ENCODE data around the gene ACVR2B. TPM values are rescaled to one million over a fixed set of nuclear protein-coding genes. Genes with fewer than 3 reads are reported as not detected.

ACVR2B gene
- total RNA-seq, 2 experiments from 2014 or later: 4.5 to 4.7 TPM

DNA sequence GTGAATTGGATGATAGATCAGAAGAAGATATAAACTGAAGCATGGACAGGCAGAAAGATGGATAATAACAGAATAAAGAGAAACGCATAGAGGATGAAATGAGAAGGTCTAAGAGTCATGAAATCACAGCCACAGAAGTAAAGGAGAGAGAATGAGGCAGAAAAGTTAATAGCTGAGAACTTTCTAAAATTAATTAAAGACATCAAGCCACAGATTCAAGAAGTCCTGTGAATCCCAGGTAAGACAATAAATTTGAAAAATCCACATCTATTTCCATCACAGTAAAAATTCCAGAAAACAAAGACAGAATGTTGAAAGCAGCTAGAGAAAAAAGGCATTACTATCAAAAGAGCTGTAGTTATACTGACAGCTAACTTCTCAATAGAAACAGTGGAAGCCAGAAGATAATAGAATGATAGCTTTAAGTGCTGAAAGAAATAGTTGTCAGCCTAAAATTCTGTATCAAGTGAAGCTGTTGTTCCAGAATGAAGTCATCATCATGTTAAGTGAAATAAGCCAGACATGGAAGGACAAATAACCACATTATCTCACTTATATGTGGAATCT is 12.0 kb downstream of the ACVR2B start:
- Mint-ChIP-seq H3K27me3 (ENCODE audit: low read depth) (no peaks in the 10 kb centered on the region), H3K9me3 (ENCODE audit: insufficient read depth) (peaks cover 22% of the 10 kb centered on the region), H3K4me1 (ENCODE audit: low read depth) (no peaks in the 10 kb centered on the region), H3K27ac (no peak overlapping the region), H3K36me3 (ENCODE audit: low read depth) (peaks cover 10% of the 10 kb centered on the region), H3K4me3 (no peak overlapping the region)
- CTCF ChIA-PET: interaction anchor here (1.1 to 1.7 kb wide), 3 partner anchors 10 to 119 kb away, joined by 3 to 7 read pairs (median 6); partner anchors contain the start of gene XYLB
- DNase-seq (no peak), ATAC-seq (no peak)
- POLR2A ChIA-PET: no interaction called here

GRCh38 chr3:38468765-38469164 is 15.1 kb downstream of the ACVR2B start:
- Mint-ChIP-seq H3K4me3 (no peak overlapping the region), H3K36me3 (ENCODE audit: low read depth) (peaks cover 10% of the 10 kb centered on the region), H3K27me3 (ENCODE audit: low read depth) (no peaks in the 10 kb centered on the region), H3K9me3 (ENCODE audit: insufficient read depth) (peaks cover 22% of the 10 kb centered on the region), H3K4me1 (ENCODE audit: low read depth) (peaks cover 4% of the 10 kb centered on the region), H3K27ac (no peak overlapping the region)
- ATAC-seq: no peak
- no peak for DNase-seq
- ChIA-PET CTCF (interaction anchor here (1.7 to 2.9 kb wide), 2 partner anchors 11 to 123 kb away, joined by 7 read pairs; partner anchors contain the start of gene XYLB), POLR2A (no interaction called here)

- Mint-ChIP-seq H3K4me3 (no peak overlapping the region), H3K9me3 (ENCODE audit: insufficient read depth) (peaks cover 22% of the 10 kb centered on the region), H3K27me3 (ENCODE audit: low read depth) (no peaks in the 10 kb centered on the region), H3K36me3 (ENCODE audit: low read depth) (peaks cover 10% of the 10 kb centered on the region), H3K27ac (no peak overlapping the region), H3K4me1 (ENCODE audit: low read depth) (peaks cover 4% of the 10 kb centered on the region)
- ATAC-seq (no peak), DNase-seq (no peak)
- POLR2A ChIA-PET: no interaction called here
- CTCF ChIA-PET: interaction anchor here (1.5 to 2.9 kb wide), 3 partner anchors 10 to 123 kb away, joined by 4 to 7 read pairs (median 7); partner anchors contain the start of gene XYLB
Observed at GRCh38 chr3:38469852-38470251, 16.2 kb downstream of the ACVR2B start.

DNA sequence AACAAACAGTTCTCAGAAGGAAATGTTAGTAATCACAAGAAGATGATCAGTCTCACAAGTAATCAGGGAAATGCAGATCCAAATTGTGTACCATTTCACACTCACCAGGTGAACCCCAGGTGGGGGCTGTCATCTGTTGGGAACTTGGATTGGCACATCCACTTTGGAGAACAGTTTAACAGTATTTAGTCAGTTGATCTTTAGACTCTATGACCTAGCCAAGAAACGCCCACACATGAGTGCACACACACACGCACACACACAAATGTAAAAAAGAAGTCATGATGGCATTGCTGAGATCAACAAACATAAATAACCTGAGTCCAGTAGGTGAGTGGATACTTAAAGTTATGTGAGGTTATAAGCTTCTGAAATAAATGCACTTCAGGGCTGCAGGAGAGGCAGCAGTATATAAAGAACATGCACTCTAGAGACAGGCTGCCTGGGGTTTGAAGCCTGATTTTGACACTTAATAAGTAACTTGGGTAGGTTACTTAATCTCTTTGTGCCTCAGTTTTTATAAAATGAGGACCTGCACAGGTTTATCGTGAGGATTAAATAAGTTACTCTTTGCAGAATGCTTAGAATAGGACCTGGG is 17.7 kb downstream of the ACVR2B start:
- Mint-ChIP-seq H3K36me3 (ENCODE audit: low read depth) (peaks cover 10% of the 10 kb centered on the region), H3K27ac (no peak overlapping the region), H3K4me1 (ENCODE audit: low read depth) (peaks cover 4% of the 10 kb centered on the region), H3K4me3 (no peak overlapping the region), H3K9me3 (ENCODE audit: insufficient read depth) (peaks cover 22% of the 10 kb centered on the region), H3K27me3 (ENCODE audit: low read depth) (no peaks in the 10 kb centered on the region)
- ChIA-PET POLR2A (no interaction called here), CTCF (interaction anchor here (1.6 to 1.7 kb wide), 2 partner anchors 9 to 125 kb away, joined by 7 read pairs; partner anchors contain the start of gene XYLB)
- ATAC-seq (no peak), DNase-seq (no peak)

DNA sequence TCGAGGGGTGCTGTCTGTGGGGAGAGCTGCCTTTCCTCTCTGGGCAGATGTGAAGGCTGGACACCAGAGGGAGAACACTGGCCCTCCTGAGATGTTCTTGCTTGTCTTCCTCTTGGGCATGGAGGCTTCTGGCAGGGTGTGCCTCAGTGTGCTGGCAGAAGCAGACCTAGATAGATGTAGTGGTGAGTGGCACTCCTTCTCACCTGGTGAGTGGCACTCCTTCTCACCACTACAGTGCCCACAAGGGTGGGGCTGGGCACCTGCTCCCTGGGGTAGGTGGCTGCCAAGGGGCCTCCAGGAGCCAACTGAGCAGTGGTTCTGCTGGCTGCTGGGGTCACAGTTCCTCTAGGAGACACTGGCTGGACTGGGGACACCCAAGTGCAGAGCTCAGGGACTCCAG is 18.7 kb downstream of the ACVR2B start:
- peaks cover 10% of the 10 kb centered on the region for H3K36me3 Mint-ChIP-seq (ENCODE audit: low read depth)
- DNase-seq (no peak), ATAC-seq (no peak)
- no peak overlapping the region for H3K27ac Mint-ChIP-seq
- H3K27me3 Mint-ChIP-seq (ENCODE audit: low read depth): no peaks in the 10 kb centered on the region
- no peak overlapping the region for H3K4me3 Mint-ChIP-seq
- ChIA-PET POLR2A (no interaction called here), CTCF (interaction anchor here (1.7 kb wide), 1 partner anchor 126 kb away, joined by 7 read pairs; the partner anchor contains the start of gene XYLB)
- H3K9me3 Mint-ChIP-seq (ENCODE audit: insufficient read depth): peaks cover 22% of the 10 kb centered on the region
- H3K4me1 Mint-ChIP-seq (ENCODE audit: low read depth): peaks cover 4% of the 10 kb centered on the region

DNA sequence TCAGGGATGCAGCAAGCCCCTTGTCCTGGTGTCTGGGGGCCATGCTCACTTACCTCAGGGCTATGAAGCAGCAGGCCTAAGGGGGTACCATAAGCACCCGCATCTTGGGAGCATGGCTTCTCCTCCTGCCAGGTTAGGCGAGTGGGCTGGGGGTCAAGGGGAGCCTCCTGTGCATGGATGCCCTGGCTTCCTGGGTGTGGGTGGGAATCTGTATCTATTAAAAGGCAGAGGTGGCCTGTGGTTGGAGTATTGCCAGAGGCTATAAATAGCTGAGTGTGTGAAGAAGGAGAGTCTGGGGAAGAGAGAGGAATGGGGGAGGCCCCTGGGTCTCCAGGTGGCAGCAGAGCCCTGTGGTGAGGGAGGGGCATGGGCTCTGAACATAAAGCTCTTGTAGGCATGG is 19.5 kb downstream of the ACVR2B start:
- H3K4me1 Mint-ChIP-seq (ENCODE audit: low read depth): peaks cover 4% of the 10 kb centered on the region
- H3K36me3 Mint-ChIP-seq (ENCODE audit: low read depth): peaks cover 10% of the 10 kb centered on the region
- no peak overlapping the region for H3K4me3 Mint-ChIP-seq
- DNase-seq (peak; percentile 5), ATAC-seq (no peak)
- peaks cover 22% of the 10 kb centered on the region for H3K9me3 Mint-ChIP-seq (ENCODE audit: insufficient read depth)
- no peaks in the 10 kb centered on the region for H3K27me3 Mint-ChIP-seq (ENCODE audit: low read depth)
- no peak overlapping the region for H3K27ac Mint-ChIP-seq
- POLR2A ChIA-PET: no interaction called here
- CTCF ChIA-PET: interaction anchor here (1.4 kb wide), 1 partner anchor 127 kb away, joined by 6 read pairs; the partner anchor contains the start of gene XYLB

GRCh38 chr3:38474928-38475605 is 21.4 kb downstream of the ACVR2B start:
- ATAC-seq: no peak
- Mint-ChIP-seq H3K4me1 (ENCODE audit: low read depth) (peaks cover 4% of the 10 kb centered on the region), H3K27ac (no peak overlapping the region), H3K9me3 (ENCODE audit: insufficient read depth) (peaks cover 4% of the 10 kb centered on the region), H3K4me3 (no peak overlapping the region), H3K36me3 (ENCODE audit: low read depth) (peaks cover 4% of the 10 kb centered on the region), H3K27me3 (ENCODE audit: low read depth) (no peaks in the 10 kb centered on the region)
- ChIA-PET CTCF (no interaction called here), POLR2A (no interaction called here)
- DNase-seq: no peak

DNA sequence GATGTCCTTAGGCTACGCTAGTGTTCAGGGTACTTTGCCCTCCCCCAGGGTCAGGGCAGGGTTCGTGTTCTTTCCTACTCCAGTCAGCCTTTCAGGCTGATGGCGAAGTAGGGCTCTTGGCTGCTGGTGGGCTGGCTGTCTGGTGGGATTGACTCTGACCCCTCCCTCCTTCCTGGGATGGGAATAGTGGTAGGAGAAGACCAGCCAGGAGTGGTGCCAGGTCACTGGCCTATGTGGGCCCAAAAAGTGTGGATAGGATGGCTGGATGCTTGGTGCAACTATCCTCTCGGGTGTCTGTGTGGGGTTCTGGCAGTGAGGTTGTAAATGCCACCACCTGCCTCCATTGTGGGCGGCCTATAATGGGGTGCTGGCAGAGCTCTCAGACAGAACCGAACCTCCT is 22.0 kb downstream of the ACVR2B start:
- ChIA-PET CTCF (no interaction called here), POLR2A (no interaction called here)
- ATAC-seq (no peak), DNase-seq (no peak)
- Mint-ChIP-seq H3K4me1 (ENCODE audit: low read depth) (peaks cover 4% of the 10 kb centered on the region), H3K36me3 (ENCODE audit: low read depth) (peaks cover 3% of the 10 kb centered on the region), H3K9me3 (ENCODE audit: insufficient read depth) (no peaks in the 10 kb centered on the region), H3K4me3 (no peak overlapping the region), H3K27ac (no peak overlapping the region), H3K27me3 (ENCODE audit: low read depth) (no peaks in the 10 kb centered on the region)

GRCh38 chr3:38476157-38476756 is 22.6 kb downstream of the ACVR2B start:
- ChIA-PET CTCF (no interaction called here), POLR2A (no interaction called here)
- peaks cover 4% of the 10 kb centered on the region for H3K4me1 Mint-ChIP-seq (ENCODE audit: low read depth)
- no peak for DNase-seq
- no peak overlapping the region for H3K4me3 Mint-ChIP-seq
- ATAC-seq: no peak
- no peak overlapping the region for H3K27ac Mint-ChIP-seq
- no peaks in the 10 kb centered on the region for H3K9me3 Mint-ChIP-seq (ENCODE audit: insufficient read depth)
- peaks cover 3% of the 10 kb centered on the region for H3K36me3 Mint-ChIP-seq (ENCODE audit: low read depth)
- no peaks in the 10 kb centered on the region for H3K27me3 Mint-ChIP-seq (ENCODE audit: low read depth)

DNA sequence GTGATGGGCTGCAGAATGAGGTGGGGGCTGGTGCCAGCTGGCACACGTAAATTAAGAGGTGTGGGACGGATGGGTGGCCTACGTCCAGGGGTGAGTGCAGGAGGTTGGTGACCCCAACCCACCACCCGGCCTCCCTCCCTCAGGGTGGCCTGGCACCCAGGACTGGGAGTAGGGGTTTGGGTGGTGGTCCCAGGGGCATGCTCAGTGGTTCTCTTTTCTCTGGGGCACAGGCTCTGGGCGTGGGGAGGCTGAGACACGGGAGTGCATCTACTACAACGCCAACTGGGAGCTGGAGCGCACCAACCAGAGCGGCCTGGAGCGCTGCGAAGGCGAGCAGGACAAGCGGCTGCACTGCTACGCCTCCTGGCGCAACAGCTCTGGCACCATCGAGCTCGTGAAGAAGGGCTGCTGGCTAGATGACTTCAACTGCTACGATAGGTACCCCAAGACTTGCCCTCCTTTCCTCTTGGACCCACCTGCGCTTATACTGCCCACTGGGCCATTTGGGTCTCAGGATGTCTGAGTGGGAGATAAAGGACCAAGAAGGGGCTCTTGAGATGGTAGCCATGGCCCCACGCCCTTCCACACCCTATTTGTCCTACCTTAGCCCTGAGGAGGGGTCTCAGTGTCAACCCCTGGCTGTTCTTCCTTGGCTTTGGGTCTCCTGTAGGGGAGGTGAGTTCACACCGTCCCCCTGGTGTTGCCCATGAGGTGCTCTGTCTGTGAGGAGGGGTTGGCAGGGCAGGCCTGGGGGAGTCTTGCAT is 23.5 kb downstream of the ACVR2B start:
- Mint-ChIP-seq H3K4me1 (ENCODE audit: low read depth) (peaks cover 4% of the 10 kb centered on the region), H3K9me3 (ENCODE audit: insufficient read depth) (no peaks in the 10 kb centered on the region), H3K4me3 (no peak overlapping the region), H3K27ac (no peak overlapping the region), H3K27me3 (ENCODE audit: low read depth) (no peaks in the 10 kb centered on the region), H3K36me3 (ENCODE audit: low read depth) (peaks cover 3% of the 10 kb centered on the region)
- ChIA-PET POLR2A (no interaction called here), CTCF (interaction anchor here (0.9 kb wide), 1 partner anchor 130 kb away, joined by 4 read pairs; the partner anchor contains the start of gene XYLB)
- DNase-seq: peak; percentile 19
- ATAC-seq: no peak

DNA sequence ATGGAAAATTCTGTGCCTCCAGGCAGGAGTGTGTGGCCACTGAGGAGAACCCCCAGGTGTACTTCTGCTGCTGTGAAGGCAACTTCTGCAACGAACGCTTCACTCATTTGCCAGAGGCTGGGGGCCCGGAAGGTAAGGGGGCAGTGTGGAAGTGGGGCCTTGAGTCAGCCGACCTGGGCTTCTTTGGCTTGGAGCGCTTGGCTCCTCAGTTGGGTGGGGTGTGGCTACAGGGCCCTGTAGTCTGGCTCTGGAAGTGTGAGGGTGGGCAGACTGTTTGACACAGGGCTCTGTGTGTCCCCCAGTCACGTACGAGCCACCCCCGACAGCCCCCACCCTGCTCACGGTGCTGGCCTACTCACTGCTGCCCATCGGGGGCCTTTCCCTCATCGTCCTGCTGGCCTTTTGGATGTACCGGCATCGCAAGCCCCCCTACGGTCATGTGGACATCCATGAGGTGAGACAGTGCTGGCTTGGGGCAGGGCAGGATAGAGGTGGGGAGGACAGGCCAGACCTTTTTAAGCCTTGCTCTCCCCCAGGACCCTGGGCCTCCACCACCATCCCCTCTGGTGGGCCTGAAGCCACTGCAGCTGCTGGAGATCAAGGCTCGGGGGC is 24.3 kb downstream of the ACVR2B start:
- Mint-ChIP-seq H3K4me1 (ENCODE audit: low read depth) (peaks cover 4% of the 10 kb centered on the region), H3K27me3 (ENCODE audit: low read depth) (no peaks in the 10 kb centered on the region), H3K4me3 (no peak overlapping the region), H3K27ac (no peak overlapping the region), H3K9me3 (ENCODE audit: insufficient read depth) (no peaks in the 10 kb centered on the region), H3K36me3 (ENCODE audit: low read depth) (peaks cover 3% of the 10 kb centered on the region)
- ChIA-PET CTCF (interaction anchor here (6.5 kb wide), 1 partner anchor 133 kb away, joined by 69 read pairs; the partner anchor contains the start of gene XYLB), POLR2A (no interaction called here)
- no peak for ATAC-seq
- DNase-seq: peak; percentile 17
